Omental fat pad (tissue), 4 donors: ENCODE data around the gene NLRP6. TPM values are rescaled to one million over a fixed set of nuclear protein-coding genes. Genes with fewer than 3 reads are reported as not detected.

Source experiments
- ATAC-seq: fragments of 150-250 bp; one replicate; pipeline ENCODE4 v1.9.1; 2016; ENCODE audit warnings: mild to moderate bottlenecking, moderate library complexity; ENCODE audit not compliant: low FRiP score
- DNase-seq: peaks from one replicate; pipeline ENCODE4 v3.0.0-alpha.2; 2019; ENCODE audit warnings: low spot score
- CTCF ChIP-seq, 3 donors: fragments of 450-650 bp; IDR thresholded peaks; one replicate each; pipeline ENCODE4 v1.5.1; 2016 to 2017; ENCODE audit warnings: antibody characterized with exemption in 3 of 3, mild to moderate bottlenecking in 3 of 3, moderate library complexity in 2 of 3
- total RNA-seq, 4 donors: library from RNA; depleted of rRNA; stranded (reverse); fragments of >200 nt; gene quantifications; one replicate each; pipeline ENCODE4 v1.1.0, GENCODE V29; 2016

The NLRP6 gene
- total RNA-seq, 4 donors from 2014 or later = 0.84 to 11.8 (median 3.8) TPM

- DNase-seq (no peak), ATAC-seq (peak; percentile 42)
- no peak for TF ChIP-seq CTCF (IDR thresholded peaks at IDR 0.05)
Measured at GRCh38 chr11:288478-289397, 10.5 kb downstream of the NLRP6 start, which contains the start of gene PGGHG. PGGHG (plus strand) TSS chr11:289126; CDS start chr11:289817, 691 bp downstream.

- no peak for TF ChIP-seq CTCF (IDR thresholded peaks at IDR 0.05)
- DNase-seq (no peak), ATAC-seq (no peak)
Measured at GRCh38 chr11:289398-289711, 11.1 kb downstream of the NLRP6 start.

- ATAC-seq (no peak), DNase-seq (no peak)
- no peak for TF ChIP-seq CTCF (IDR thresholded peaks at IDR 0.05)
Measured at GRCh38 chr11:289712-290620, 11.8 kb downstream of the NLRP6 start.

GRCh38 chr11:290621-291231 is 12.5 kb downstream of the NLRP6 start:
- ATAC-seq = no peak
- no peak for TF ChIP-seq CTCF (IDR thresholded peaks at IDR 0.05)
- DNase-seq = no peak

- ATAC-seq (no peak), DNase-seq (no peak)
- TF ChIP-seq CTCF (IDR thresholded peaks at IDR 0.05) = no peak
Measured at GRCh38 chr11:291281-292210, 13.3 kb downstream of the NLRP6 start.
